Right renal pelvis (tissue), 4 donors: ENCODE measurements around the gene STK39. TPM values are rescaled to one million over a fixed set of nuclear protein-coding genes. Genes with fewer than 3 reads are reported as not detected.

ENCODE experiments used
- DNase-seq, 4 donors: peaks; one replicate each; pipeline ENCODE4 v3.0.0-alpha.2; 2013; ENCODE audit warnings: low read depth in 4 of 4, low spot score in 3 of 4, missing footprints in 1 of 4
- polyA plus RNA-seq, 4 donors: library from polyadenylated mRNA; unstranded; fragments of 120-200 nt; gene quantifications; one replicate each; pipeline ENCODE4 v1.2.1, GENCODE V29; 2013; ENCODE audit not compliant: insufficient read length in 4 of 4

Gene STK39
- polyA plus RNA-seq, 4 donors, result 31.2 to 39.8 (median 38.6) TPM

GRCh38 chr2:168210895-168211570, 36.4 kb downstream of the STK39 start:
- DNase-seq, result no peak

- DNase-seq, result no peak
Observed at GRCh38 chr2:168210216-168210894, 37.0 kb downstream of the STK39 start.

- DNase-seq, result no peak
Observed at GRCh38 chr2:168208652-168209051, 38.7 kb downstream of the STK39 start.

- DNase-seq, result no peak
Observed at GRCh38 chr2:168207851-168208250, 39.5 kb downstream of the STK39 start.

GRCh38 chr2:168203762-168204693, 43.4 kb downstream of the STK39 start:
- DNase-seq, result no peak

- no peak for DNase-seq
Observed at GRCh38 chr2:168201584-168202116, 45.7 kb downstream of the STK39 start.

GRCh38 chr2:168200930-168201583, 46.3 kb downstream of the STK39 start:
- peak in 1 of 4 donors; percentile 21 for DNase-seq

- no peak for DNase-seq
Observed at GRCh38 chr2:168198476-168199207, 48.8 kb downstream of the STK39 start.

GRCh38 chr2:168196764-168197180, 50.6 kb downstream of the STK39 start:
- DNase-seq, result no peak

GRCh38 chr2:168194784-168195522, 52.4 kb downstream of the STK39 start:
- DNase-seq, result no peak

GRCh38 chr2:168192839-168193616, 54.4 kb downstream of the STK39 start:
- DNase-seq, result no peak

- DNase-seq, result no peak
Observed at GRCh38 chr2:168191955-168192785, 55.2 kb downstream of the STK39 start.

- DNase-seq, result no peak
Observed at GRCh38 chr2:168190590-168191336, 56.6 kb downstream of the STK39 start.

GRCh38 chr2:168189835-168190569, 57.4 kb downstream of the STK39 start:
- no peak for DNase-seq

GRCh38 chr2:168188002-168188401, 59.4 kb downstream of the STK39 start:
- no peak for DNase-seq

- no peak for DNase-seq
Observed at GRCh38 chr2:168186452-168186851, 60.9 kb downstream of the STK39 start.
